ENCODE data around the gene RPS15. TPM values are rescaled to one million over a fixed set of nuclear protein-coding genes. Genes with fewer than 3 reads are reported as not detected.

The RPS15 gene
- total and polyA plus RNA-seq, 10 of the 15 experiments (the other 5 are each of a cell fraction or from before 2014, with no cell fraction given): 559 to 3,158 (median 1,413) TPM

GRCh38 chr19:1399079-1399478 lies 39.1 kb upstream of the RPS15 start:
- RAD21 ChIA-PET (ENCODE audit: unreplicated experiment): no interaction called here
- H3K4me1 ChIP-seq (ENCODE audit: control insufficient read depth, insufficient read depth, low read length): peaks cover 4% of the 10 kb centered on the region
- H3K9ac ChIP-seq (ENCODE audit: control insufficient read depth, insufficient read depth, low read length): no peak overlapping the region
- FAIRE-seq: no peak
- intact Hi-C loops (cut with micrococcal nuclease; ENCODE audit: unreplicated experiment): no loop called here
- H3K4me3 ChIP-seq: no peak overlapping the region
- no peak for DNase-seq (ENCODE audit: low read depth, low spot score)
- peaks cover 1 to 5% of the 10 kb centered on the region in 2 experiments; a peak in 2 of 4 replicates for H3K27me3 ChIP-seq (replicated peaks in 1 of 2; ENCODE audit: control insufficient read depth in 2 of 2, insufficient read depth in 2 of 2, low read length in 1 of 2)
- in situ Hi-C loops (cut with MboI): no loop called here
- no peaks in the 10 kb centered on the region for H4K20me1 ChIP-seq (ENCODE audit: control insufficient read depth, insufficient read depth)
- POLR2A ChIA-PET: no interaction called here
- no peak overlapping the region for H2AFZ ChIP-seq (ENCODE audit: control insufficient read depth, low read depth, low read length)
- no peaks in the 10 kb centered on the region for H3K9me3 ChIP-seq (replicated peaks; ENCODE audit: control insufficient read depth, insufficient read depth, low read length)
- CTCF ChIA-PET: no interaction called here
- ATAC-seq: no peak
- H3K36me3 ChIP-seq (ENCODE audit: control insufficient read depth in 2 of 2, insufficient read depth in 2 of 2, low read length in 1 of 2): no peaks in the 10 kb centered on the region; a peak in 2 of 4 replicates
- TF ChIP-seq CBFB (IDR thresholded peaks at IDR 0.05; ENCODE audit: low read depth) (no peak), RBBP5 (conservative IDR thresholded peaks at IDR 0.05) (no peak), MYC (IDR thresholded peaks at IDR 0.05; ENCODE audit: insufficient read depth, insufficient read length, insufficient replicate concordance, low read length, severe bottlenecking) (no peak), NFYB (IDR thresholded peaks at IDR 0.05; ENCODE audit: insufficient read depth, low read depth, low read length) (no peak), SIN3A (IDR thresholded peaks at IDR 0.05; ENCODE audit: low read depth, low read length) (no peak), EGR1 (IDR thresholded peaks at IDR 0.05; ENCODE audit: borderline replicate concordance in 1 of 2, low read depth in 2 of 2, low read length in 2 of 2) (no peak), SPI1 (IDR thresholded peaks at IDR 0.05; ENCODE audit: borderline replicate concordance, insufficient read depth, low read depth, low read length) (no peak), FOXM1 (IDR thresholded peaks at IDR 0.05; ENCODE audit: low read depth, low read length) (no peak), SUPT20H (IDR thresholded peaks at IDR 0.05; ENCODE audit: borderline replicate concordance, control insufficient read depth, low read depth, low read length) (no peak), RFX5 (IDR thresholded peaks at IDR 0.05; ENCODE audit: low read depth, low read length) (no peak), HDGF (IDR thresholded peaks at IDR 0.05) (no peak)
- no peaks in the 10 kb centered on the region; the same call in 1 of the 2 replicates for H3K79me2 ChIP-seq (ENCODE audit: control insufficient read depth, insufficient read depth, low read length)
- no TSS peak for BruUV-seq (replicated peaks)
- H3K27ac ChIP-seq (ENCODE audit: control insufficient read depth, insufficient read depth): no peak overlapping the region
- 84% methylated on average over 19 of the region's 19 CpGs for WGBS (ENCODE audit: insufficient coverage, insufficient replicate concordance, low lambda C conversion rate, missing lambda C conversion rate)
- H3K4me2 ChIP-seq (ENCODE audit: control insufficient read depth, insufficient read depth): no peak overlapping the region
- SMC1A ChIA-PET (ENCODE audit: uncharacterized antibody, unreplicated experiment): no interaction called here
